ENCODE data around the gene TRIM32.
"Not testable (repeated sequence)": the region's sequence is repeated elsewhere in the genome, so short reads cannot be mapped to it uniquely, and the experiment has no call there.

GRCh38 chr9:116690805-116691204 lies 3.7 kb downstream of the TRIM32 start:
- not testable (repeated sequence) for TF ChIP-seq POLR2A (IDR thresholded peaks at IDR 0.05; ENCODE audit: low read length); GATA1 (IDR thresholded peaks at IDR 0.05; ENCODE audit: low read depth, low read length)

Data from erythroblast (primary cell).